WTC11 (cell line): ENCODE results near the gene MDGA2. TPM values are rescaled to one million over a fixed set of nuclear protein-coding genes. Genes with fewer than 3 reads are reported as not detected.

ENCODE experiments used
- ATAC-seq: fragments of 200-7000 bp; cut with Tn5 transposase; 2 replicates; pipeline ENCODE4 v1.10.0; 2021; ENCODE audit warnings: mild to moderate bottlenecking, moderate library complexity
- CTCF ChIA-PET: fragments of 300-600 bp; sonication (Branson Sonifier 250); formaldehyde crosslinking; loops from one replicate; lab custom pipeline; 2021; ENCODE audit warnings: antibody characterized with exemption; lab: Charles Lee
- POLR2A ChIA-PET: fragments of 350-600 bp; sonication (Branson Sonifier 250); formaldehyde crosslinking; loops from one replicate; lab custom pipeline; 2021; ENCODE audit warnings: antibody characterized with exemption; lab: Charles Lee
- DNase-seq: peaks from one replicate; pipeline ENCODE4 v3.0.0; 2021; ENCODE audit warnings: low spot score
- H3K27ac Mint-ChIP-seq: 2 replicates; pipeline ENCODE4 v1.8.0; 2021; ENCODE audit warnings: mixed read lengths
- H3K27me3 Mint-ChIP-seq: 2 replicates; pipeline ENCODE4 v1.8.0; 2021; ENCODE audit warnings: low read depth, mild to moderate bottlenecking, moderate library complexity, mixed read lengths
- H3K36me3 Mint-ChIP-seq: 2 replicates; pipeline ENCODE4 v1.8.0; 2021; ENCODE audit warnings: mixed read lengths
- H3K4me1 Mint-ChIP-seq: 2 replicates; pipeline ENCODE4 v1.8.0; 2022; ENCODE audit warnings: mixed read lengths
- H3K4me3 Mint-ChIP-seq: 2 replicates; pipeline ENCODE4 v1.8.0; 2021; ENCODE audit warnings: mild to moderate bottlenecking, moderate library complexity, mixed read lengths
- H3K9me3 Mint-ChIP-seq: 2 replicates; pipeline ENCODE4 v1.8.0; 2021; ENCODE audit warnings: mixed read lengths
- CREB1 ChIP-seq: sonication (generic); formaldehyde crosslinking; IDR thresholded peaks from 2 replicates; pipeline ENCODE4 v1.8.0; 2023; ENCODE audit warnings: mild to moderate bottlenecking, missing genetic modification reagents
- EMX1 ChIP-seq: fragments of 250-450 bp; sonication (Bioruptor Pico); IDR thresholded peaks from 2 replicates; pipeline ENCODE4 v1.8.0; 2021; ENCODE audit warnings: mild to moderate bottlenecking
- FOXP1 ChIP-seq: sonication (generic); formaldehyde crosslinking; IDR thresholded peaks from 2 replicates; pipeline ENCODE4 v1.8.0; 2022; ENCODE audit warnings: missing genetic modification reagents, mild to moderate bottlenecking, moderate library complexity, borderline replicate concordance
- KAT7 ChIP-seq: sonication (generic); formaldehyde crosslinking; IDR thresholded peaks from 2 replicates; pipeline ENCODE4 v1.8.1; 2023; ENCODE audit warnings: missing genetic modification reagents, mild to moderate bottlenecking, borderline replicate concordance
- MYBL2 ChIP-seq: sonication (generic); formaldehyde crosslinking; IDR thresholded peaks from 2 replicates; pipeline ENCODE4 v1.8.1; 2023; ENCODE audit warnings: mild to moderate bottlenecking, moderate library complexity, missing genetic modification reagents
- NFE2L1 ChIP-seq: sonication (generic); formaldehyde crosslinking; IDR thresholded peaks from 2 replicates; pipeline ENCODE4 v1.8.1; 2023; ENCODE audit warnings: missing genetic modification reagents
- NFYB ChIP-seq: sonication (generic); formaldehyde crosslinking; conservative IDR thresholded peaks from 2 replicates; pipeline ENCODE4 v1.8.0; 2022; ENCODE audit warnings: low read depth, missing genetic modification reagents
- RORB ChIP-seq: fragments of 250-450 bp; sonication (Bioruptor Pico); IDR thresholded peaks from 2 replicates; pipeline ENCODE4 v1.9.0; 2021; ENCODE audit warnings: mild to moderate bottlenecking
- SMAD3 ChIP-seq: sonication (generic); formaldehyde crosslinking; IDR thresholded peaks from 2 replicates; pipeline ENCODE4 v1.8.0; 2022; ENCODE audit warnings: missing genetic modification reagents, mild to moderate bottlenecking, borderline replicate concordance
- ZNF121 ChIP-seq: sonication (generic); formaldehyde crosslinking; IDR thresholded peaks from 2 replicates; pipeline ENCODE4 v1.8.0; 2023; ENCODE audit warnings: missing genetic modification reagents
- ZNF396 ChIP-seq: fragments of 250-450 bp; sonication (Bioruptor Pico); IDR thresholded peaks from 2 replicates; pipeline ENCODE4 v1.8.0; 2021; ENCODE audit warnings: mild to moderate bottlenecking, moderate library complexity, borderline replicate concordance
- ZNF423 ChIP-seq: fragments of 250-450 bp; sonication (Bioruptor Pico); IDR thresholded peaks from 2 replicates; pipeline ENCODE4 v2.1.2; 2022; ENCODE audit warnings: mild to moderate bottlenecking, moderate library complexity
- ZNF671 ChIP-seq: fragments of 250-450 bp; sonication (Bioruptor Pico); IDR thresholded peaks from 2 replicates; pipeline ENCODE4 v1.8.0; 2021; ENCODE audit warnings: mild to moderate bottlenecking
- total RNA-seq: library from RNA; stranded (reverse); gene quantifications from 3 replicates; pipeline ENCODE4 v1.2.3, GENCODE V29; 2021
- TF ChIP-seq, protein P1 (sequence below): sonication (generic); formaldehyde crosslinking; IDR thresholded peaks from 2 replicates; pipeline ENCODE4 v1.8.0; 2023; ENCODE audit warnings: missing genetic modification reagents, mild to moderate bottlenecking, borderline replicate concordance
- TF ChIP-seq, protein P2 (sequence below): sonication (generic); formaldehyde crosslinking; conservative IDR thresholded peaks from 2 replicates; pipeline ENCODE4 v1.8.1; 2022; ENCODE audit warnings: mild to moderate bottlenecking, missing genetic modification reagents
- TF ChIP-seq, protein P3 (sequence below): fragments of 250-450 bp; sonication (Bioruptor Pico); IDR thresholded peaks from 2 replicates; pipeline ENCODE4 v1.8.0; 2021; ENCODE audit warnings: mild to moderate bottlenecking
- TF ChIP-seq, protein P4 (sequence below): sonication (generic); formaldehyde crosslinking; IDR thresholded peaks from 2 replicates; pipeline ENCODE4 v1.8.1; 2022; ENCODE audit warnings: low read depth, missing genetic modification reagents, borderline replicate concordance
- TF ChIP-seq, protein P5 (sequence below): sonication (generic); formaldehyde crosslinking; conservative IDR thresholded peaks from 2 replicates; pipeline ENCODE4 v1.8.1; 2023; ENCODE audit warnings: mild to moderate bottlenecking, low read depth, missing genetic modification reagents, moderate library complexity
- TF ChIP-seq, protein P6 (sequence below): fragments of 250-450 bp; sonication (Bioruptor Pico); IDR thresholded peaks from 2 replicates; pipeline ENCODE4 v1.9.0; 2021; ENCODE audit warnings: mild to moderate bottlenecking

The MDGA2 gene
- total RNA-seq, 1 experiment from 2014 or later = 4.9 TPM

DNA sequence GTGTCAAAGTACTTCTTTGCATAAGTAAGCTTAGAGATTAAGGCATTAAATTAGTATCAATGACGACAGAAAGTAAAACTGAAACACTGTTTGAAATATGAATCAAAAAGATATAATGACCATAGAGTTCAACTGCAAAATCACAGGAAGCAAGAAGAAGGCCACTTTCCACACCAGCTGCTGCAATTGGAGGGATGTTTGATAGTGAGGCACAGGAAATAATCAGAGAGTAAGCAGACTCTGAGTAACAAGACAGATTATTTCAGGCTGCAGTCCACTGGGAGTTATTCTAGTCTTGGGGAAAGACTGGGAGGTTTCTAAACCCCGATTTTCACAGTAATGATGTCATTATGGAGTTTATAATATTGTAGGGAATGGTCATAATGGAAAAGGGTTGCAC lies 12.9 kb downstream of the MDGA2 start:
- Mint-ChIP-seq H3K4me1 (no peaks in the 10 kb centered on the region), H3K4me3 (no peak overlapping the region), H3K27ac (no peak overlapping the region), H3K36me3 (peaks cover 19% of the 10 kb centered on the region), H3K9me3 (peaks cover 25% of the 10 kb centered on the region), H3K27me3 (no peaks in the 10 kb centered on the region; the same call in 1 of the 2 replicates)
- ChIA-PET CTCF (no interaction called here), POLR2A (no interaction called here)
- TF ChIP-seq ZNF423 (no peak), RORB (CRISPR knock-in tag) (no peak), NFYB (CRISPR knock-in tag) (no peak), CREB1 (CRISPR knock-in tag) (no peak), MYBL2 (CRISPR knock-in tag) (no peak), SMAD3 (CRISPR knock-in tag) (no peak), KAT7 (CRISPR knock-in tag) (no peak), ZNF121 (CRISPR knock-in tag) (no peak), ZNF396 (CRISPR knock-in tag) (no peak), FOXP1 (CRISPR knock-in tag) (no peak), NFE2L1 (CRISPR knock-in tag) (no peak)
- TF ChIP-seq, protein P1, sequence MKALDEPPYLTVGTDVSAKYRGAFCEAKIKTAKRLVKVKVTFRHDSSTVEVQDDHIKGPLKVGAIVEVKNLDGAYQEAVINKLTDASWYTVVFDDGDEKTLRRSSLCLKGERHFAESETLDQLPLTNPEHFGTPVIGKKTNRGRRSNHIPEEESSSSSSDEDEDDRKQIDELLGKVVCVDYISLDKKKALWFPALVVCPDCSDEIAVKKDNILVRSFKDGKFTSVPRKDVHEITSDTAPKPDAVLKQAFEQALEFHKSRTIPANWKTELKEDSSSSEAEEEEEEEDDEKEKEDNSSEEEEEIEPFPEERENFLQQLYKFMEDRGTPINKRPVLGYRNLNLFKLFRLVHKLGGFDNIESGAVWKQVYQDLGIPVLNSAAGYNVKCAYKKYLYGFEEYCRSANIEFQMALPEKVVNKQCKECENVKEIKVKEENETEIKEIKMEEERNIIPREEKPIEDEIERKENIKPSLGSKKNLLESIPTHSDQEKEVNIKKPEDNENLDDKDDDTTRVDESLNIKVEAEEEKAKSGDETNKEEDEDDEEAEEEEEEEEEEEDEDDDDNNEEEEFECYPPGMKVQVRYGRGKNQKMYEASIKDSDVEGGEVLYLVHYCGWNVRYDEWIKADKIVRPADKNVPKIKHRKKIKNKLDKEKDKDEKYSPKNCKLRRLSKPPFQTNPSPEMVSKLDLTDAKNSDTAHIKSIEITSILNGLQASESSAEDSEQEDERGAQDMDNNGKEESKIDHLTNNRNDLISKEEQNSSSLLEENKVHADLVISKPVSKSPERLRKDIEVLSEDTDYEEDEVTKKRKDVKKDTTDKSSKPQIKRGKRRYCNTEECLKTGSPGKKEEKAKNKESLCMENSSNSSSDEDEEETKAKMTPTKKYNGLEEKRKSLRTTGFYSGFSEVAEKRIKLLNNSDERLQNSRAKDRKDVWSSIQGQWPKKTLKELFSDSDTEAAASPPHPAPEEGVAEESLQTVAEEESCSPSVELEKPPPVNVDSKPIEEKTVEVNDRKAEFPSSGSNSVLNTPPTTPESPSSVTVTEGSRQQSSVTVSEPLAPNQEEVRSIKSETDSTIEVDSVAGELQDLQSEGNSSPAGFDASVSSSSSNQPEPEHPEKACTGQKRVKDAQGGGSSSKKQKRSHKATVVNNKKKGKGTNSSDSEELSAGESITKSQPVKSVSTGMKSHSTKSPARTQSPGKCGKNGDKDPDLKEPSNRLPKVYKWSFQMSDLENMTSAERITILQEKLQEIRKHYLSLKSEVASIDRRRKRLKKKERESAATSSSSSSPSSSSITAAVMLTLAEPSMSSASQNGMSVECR (CRISPR knock-in tag) = no peak
- TF ChIP-seq, protein P2, sequence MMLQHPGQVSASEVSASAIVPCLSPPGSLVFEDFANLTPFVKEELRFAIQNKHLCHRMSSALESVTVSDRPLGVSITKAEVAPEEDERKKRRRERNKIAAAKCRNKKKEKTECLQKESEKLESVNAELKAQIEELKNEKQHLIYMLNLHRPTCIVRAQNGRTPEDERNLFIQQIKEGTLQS (CRISPR knock-in tag) = no peak
- TF ChIP-seq, protein P3, sequence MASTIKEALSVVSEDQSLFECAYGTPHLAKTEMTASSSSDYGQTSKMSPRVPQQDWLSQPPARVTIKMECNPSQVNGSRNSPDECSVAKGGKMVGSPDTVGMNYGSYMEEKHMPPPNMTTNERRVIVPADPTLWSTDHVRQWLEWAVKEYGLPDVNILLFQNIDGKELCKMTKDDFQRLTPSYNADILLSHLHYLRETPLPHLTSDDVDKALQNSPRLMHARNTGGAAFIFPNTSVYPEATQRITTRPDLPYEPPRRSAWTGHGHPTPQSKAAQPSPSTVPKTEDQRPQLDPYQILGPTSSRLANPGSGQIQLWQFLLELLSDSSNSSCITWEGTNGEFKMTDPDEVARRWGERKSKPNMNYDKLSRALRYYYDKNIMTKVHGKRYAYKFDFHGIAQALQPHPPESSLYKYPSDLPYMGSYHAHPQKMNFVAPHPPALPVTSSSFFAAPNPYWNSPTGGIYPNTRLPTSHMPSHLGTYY = no peak
- TF ChIP-seq, protein P4, sequence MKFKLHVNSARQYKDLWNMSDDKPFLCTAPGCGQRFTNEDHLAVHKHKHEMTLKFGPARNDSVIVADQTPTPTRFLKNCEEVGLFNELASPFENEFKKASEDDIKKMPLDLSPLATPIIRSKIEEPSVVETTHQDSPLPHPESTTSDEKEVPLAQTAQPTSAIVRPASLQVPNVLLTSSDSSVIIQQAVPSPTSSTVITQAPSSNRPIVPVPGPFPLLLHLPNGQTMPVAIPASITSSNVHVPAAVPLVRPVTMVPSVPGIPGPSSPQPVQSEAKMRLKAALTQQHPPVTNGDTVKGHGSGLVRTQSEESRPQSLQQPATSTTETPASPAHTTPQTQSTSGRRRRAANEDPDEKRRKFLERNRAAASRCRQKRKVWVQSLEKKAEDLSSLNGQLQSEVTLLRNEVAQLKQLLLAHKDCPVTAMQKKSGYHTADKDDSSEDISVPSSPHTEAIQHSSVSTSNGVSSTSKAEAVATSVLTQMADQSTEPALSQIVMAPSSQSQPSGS (CRISPR knock-in tag) = no peak
- TF ChIP-seq, protein P5, sequence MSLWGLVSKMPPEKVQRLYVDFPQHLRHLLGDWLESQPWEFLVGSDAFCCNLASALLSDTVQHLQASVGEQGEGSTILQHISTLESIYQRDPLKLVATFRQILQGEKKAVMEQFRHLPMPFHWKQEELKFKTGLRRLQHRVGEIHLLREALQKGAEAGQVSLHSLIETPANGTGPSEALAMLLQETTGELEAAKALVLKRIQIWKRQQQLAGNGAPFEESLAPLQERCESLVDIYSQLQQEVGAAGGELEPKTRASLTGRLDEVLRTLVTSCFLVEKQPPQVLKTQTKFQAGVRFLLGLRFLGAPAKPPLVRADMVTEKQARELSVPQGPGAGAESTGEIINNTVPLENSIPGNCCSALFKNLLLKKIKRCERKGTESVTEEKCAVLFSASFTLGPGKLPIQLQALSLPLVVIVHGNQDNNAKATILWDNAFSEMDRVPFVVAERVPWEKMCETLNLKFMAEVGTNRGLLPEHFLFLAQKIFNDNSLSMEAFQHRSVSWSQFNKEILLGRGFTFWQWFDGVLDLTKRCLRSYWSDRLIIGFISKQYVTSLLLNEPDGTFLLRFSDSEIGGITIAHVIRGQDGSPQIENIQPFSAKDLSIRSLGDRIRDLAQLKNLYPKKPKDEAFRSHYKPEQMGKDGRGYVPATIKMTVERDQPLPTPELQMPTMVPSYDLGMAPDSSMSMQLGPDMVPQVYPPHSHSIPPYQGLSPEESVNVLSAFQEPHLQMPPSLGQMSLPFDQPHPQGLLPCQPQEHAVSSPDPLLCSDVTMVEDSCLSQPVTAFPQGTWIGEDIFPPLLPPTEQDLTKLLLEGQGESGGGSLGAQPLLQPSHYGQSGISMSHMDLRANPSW = no peak
- no peak for DNase-seq
- ATAC-seq = no peak

DNA sequence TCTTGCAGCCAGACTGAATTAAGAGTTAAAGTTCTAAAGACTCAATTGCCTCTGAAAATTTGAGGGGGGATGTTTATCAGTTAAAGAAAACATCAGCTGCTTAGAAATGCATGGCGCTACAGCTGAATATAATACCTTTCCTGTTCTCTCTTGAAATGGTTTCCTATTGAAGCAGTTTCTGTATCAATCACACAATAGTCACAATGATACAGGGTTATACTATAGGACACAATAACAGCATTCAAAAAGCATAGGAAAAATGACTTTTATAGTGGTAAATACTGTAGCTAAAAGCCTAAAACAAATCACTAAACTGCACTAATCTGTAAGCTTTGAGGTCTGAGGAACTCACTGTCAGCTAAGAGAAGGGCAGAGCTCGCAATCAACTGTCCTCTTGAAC lies 15.2 kb downstream of the MDGA2 start:
- no peak overlapping the region for H3K4me3 Mint-ChIP-seq
- H3K27ac Mint-ChIP-seq = no peak overlapping the region
- ATAC-seq (no peak), DNase-seq (no peak)
- H3K9me3 Mint-ChIP-seq = peaks cover 12% of the 10 kb centered on the region
- H3K36me3 Mint-ChIP-seq = 0 out of 2 replicates have a peak, but pooled peaks cover 6% of the 10 kb centered on the region
- no peaks in the 10 kb centered on the region; the same call in none of the 2 replicates for H3K27me3 Mint-ChIP-seq
- CTCF ChIA-PET = no interaction called here
- POLR2A ChIA-PET = no interaction called here
- H3K4me1 Mint-ChIP-seq = no peaks in the 10 kb centered on the region
- TF ChIP-seq ZNF671 (CRISPR knock-in tag) (no peak), EMX1 (no peak)
- TF ChIP-seq, protein P6, sequence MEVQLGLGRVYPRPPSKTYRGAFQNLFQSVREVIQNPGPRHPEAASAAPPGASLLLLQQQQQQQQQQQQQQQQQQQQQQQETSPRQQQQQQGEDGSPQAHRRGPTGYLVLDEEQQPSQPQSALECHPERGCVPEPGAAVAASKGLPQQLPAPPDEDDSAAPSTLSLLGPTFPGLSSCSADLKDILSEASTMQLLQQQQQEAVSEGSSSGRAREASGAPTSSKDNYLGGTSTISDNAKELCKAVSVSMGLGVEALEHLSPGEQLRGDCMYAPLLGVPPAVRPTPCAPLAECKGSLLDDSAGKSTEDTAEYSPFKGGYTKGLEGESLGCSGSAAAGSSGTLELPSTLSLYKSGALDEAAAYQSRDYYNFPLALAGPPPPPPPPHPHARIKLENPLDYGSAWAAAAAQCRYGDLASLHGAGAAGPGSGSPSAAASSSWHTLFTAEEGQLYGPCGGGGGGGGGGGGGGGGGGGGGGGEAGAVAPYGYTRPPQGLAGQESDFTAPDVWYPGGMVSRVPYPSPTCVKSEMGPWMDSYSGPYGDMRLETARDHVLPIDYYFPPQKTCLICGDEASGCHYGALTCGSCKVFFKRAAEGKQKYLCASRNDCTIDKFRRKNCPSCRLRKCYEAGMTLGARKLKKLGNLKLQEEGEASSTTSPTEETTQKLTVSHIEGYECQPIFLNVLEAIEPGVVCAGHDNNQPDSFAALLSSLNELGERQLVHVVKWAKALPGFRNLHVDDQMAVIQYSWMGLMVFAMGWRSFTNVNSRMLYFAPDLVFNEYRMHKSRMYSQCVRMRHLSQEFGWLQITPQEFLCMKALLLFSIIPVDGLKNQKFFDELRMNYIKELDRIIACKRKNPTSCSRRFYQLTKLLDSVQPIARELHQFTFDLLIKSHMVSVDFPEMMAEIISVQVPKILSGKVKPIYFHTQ = no peak
- TF ChIP-seq, protein P1 (CRISPR knock-in tag) = no peak
